IPS-11a (cell line): ENCODE results near the gene LIMS3.
"Not testable (repeated sequence)": the region's sequence is repeated elsewhere in the genome, so short reads cannot be mapped to it uniquely, and the experiment has no call there.

Experiments
- H3K4me3 ChIP-seq: one replicate; pipeline ENCODE4 v1.5.1; 2013; ENCODE audit warnings: low read depth, low read length, control low read depth

Gene LIMS3

DNA sequence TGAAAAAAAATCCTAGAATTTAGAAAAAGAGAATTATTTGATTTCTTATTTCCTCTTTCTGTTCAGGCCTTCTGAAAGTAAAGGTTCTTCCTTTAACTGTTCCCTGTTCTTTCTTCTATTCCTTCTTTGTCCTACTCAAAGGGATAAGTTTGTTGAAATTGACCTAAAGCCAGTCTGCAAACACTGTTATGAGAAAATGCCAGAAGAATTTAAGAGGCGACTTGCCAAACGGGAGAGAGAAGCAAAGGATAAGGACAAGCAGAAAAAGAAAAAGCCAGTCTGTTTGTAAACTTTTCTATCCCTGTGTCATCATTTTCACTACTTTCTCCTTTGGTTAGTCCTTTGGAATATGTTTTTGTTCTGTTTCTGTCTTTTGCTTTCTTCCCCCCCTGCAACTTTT, 26.0 kb downstream of the LIMS3 start:
- not testable (repeated sequence) for H3K4me3 ChIP-seq

DNA sequence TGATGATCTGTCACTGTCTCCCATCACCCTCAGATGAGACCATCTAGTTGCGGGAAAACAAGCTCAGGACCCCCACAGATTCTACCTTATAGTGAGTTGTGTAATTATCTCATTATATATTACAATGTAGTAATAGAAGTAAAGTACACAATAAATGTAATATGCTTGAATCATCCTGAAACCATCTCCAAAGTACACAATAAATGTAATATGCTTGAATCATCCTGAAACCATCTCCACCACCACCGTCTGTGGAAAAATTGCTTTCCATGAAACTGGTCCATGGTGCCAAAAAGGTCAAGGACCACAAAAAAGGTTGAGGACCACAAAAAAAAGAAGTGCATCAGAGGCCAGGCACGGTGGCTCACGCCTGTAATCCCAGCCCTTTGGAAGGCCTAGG, 29.3 kb downstream of the LIMS3 start:
- H3K4me3 ChIP-seq: not testable (repeated sequence)

DNA sequence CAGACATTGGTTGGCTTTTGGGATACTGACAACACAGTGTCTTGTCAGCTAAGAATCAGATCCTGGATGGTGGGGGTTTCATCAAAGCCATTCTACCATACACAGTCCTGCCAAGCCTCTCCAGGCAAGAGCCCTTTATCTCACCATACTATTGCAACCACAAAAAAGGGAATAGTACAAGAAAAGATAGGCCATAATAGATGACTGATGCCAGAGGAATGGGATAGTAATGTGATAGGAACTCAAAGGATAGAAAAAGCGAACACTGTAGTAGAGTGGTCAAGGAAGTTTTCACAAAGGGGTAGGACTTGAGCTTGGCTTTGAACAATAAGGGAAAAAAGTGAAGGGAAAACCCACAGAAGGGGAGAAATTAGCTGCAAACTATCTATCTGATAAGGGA, 30.7 kb downstream of the LIMS3 start:
- not testable (repeated sequence) for H3K4me3 ChIP-seq

DNA sequence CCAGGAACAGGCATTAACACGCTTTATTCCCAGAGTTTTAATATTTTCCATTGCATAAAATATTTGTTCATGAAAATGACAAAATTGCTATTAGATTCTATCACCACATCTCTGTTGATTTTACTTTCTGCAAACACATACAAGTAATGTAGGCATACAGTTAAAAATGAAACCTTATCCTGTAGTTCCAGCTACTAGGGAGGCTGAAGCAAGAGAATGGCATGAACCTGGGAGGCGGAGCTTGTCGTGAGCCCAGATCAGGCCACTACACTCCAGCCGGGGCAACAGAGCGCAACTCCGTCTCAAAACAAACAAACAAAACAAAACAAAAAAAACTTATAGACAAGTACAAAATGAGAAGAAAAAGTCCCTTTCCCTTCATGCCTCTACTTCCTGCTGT, 38.0 kb downstream of the LIMS3 start:
- not testable (repeated sequence) for H3K4me3 ChIP-seq

DNA sequence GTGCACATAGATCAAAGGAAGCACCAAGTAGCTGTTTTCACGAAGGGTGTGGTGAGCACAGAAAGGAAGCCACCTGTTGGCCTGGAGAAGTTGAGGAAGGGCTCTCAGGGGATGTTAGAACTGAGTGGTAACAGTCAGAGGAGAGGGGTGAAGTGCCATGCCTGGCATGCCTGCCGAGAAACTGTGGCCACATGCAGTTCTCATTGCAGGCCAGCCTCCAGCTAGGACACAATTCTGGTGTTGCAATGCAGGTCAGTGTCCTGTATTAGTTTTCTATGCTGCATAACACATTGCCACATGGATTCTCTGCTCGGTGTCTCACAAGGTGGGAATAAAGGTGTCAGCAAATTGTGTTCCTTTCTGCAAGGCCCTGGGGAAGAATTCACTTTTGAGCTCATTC, 46.9 kb downstream of the LIMS3 start:
- not testable (repeated sequence) for H3K4me3 ChIP-seq

DNA sequence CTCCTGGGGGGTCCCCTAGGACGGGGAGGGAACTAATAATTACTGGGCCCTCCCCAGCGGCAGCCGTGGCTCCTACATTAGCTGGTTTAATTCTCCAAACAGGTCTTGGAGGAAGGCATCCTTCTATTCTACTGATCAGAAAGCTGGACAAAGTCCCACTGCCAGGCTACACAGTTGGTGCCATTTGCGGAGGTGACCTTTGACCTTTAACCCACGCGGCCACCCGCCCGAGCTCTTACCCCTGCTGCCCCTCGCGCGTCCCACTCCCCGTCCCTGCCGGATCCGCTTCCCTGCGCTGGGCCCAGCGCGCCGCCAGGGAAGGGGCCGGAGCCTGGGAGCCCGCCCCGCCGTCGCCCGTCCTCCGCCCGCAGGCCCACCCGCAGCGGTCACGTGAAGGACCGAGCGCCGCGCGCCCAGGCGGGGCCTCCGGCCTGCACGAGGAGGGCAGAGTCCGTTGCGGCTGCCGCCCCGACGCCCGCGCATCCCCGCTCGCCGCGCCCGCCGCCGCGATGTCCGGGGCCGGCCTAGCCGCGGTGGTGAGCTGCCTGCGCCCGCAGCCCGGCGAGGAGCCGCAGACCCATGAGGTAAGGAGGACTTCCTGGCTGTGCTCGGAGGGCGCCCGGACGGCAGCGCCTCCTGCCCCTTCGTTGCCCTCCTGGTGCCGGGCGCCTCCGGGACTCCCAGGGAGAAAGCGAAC, 48.9 kb downstream of the LIMS3 start:
- H3K4me3 ChIP-seq: not testable (repeated sequence)

DNA sequence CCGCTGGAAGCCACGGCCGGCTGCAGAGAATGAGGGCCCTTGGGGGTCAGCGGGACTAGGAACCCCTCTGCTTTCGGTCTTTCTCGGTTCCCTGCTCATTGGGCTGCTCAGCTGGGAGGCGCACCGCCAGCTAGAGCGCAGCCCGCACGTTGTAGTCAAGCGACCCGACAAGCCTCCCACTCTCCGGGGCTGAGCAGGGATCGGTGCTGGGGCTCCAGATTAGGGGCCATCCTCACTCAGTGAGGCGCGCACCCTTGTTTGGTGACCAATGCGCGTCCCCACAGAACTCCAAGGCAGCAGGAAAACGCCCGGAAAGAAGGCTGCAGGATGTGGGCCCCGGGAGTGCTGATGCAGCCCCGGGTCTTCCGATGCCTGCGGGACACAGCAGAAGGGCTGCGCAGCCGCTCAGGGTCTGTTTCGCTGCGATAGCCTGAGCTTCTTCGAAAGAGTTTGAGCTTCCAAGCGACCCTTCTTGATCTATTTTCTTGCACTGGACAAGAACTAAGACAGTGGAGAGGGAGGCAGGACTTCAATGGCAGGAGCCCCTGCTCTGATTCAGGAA, 49.6 kb downstream of the LIMS3 start:
- H3K4me3 ChIP-seq: not testable (repeated sequence)

DNA sequence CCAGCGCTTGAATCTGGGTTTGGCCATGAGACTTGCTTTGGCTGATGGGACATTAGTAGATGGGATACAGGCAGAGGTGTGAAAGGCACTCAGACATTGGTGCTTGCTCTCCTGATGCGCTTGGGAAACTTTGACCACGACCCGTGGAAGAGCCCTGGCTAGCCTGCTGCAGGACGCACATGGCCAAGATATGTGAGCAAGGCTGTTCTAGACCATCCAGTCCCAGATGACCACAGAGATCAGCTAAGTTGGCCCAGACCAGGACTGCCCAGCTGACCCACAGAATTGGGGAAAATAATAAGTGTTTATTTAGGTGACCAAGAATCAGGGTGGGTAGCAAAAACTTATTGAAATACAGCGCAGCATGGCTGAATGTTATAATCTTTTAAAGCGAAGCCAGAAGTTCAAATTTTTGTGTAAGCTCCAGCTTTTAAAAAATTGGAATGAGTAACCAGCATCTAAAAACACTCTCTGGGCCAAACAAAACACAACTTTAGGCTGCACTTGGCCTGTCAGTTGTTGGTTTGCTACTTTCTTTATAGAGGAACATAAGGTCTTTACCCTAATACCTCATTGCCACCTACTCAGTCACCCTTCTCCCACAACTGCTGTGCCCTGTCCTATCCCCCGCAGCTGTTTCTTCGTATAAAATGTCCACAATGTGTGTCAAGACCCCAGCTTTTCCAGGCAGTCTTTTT, 51.8 kb downstream of the LIMS3 start:
- H3K4me3 ChIP-seq: not testable (repeated sequence)

DNA sequence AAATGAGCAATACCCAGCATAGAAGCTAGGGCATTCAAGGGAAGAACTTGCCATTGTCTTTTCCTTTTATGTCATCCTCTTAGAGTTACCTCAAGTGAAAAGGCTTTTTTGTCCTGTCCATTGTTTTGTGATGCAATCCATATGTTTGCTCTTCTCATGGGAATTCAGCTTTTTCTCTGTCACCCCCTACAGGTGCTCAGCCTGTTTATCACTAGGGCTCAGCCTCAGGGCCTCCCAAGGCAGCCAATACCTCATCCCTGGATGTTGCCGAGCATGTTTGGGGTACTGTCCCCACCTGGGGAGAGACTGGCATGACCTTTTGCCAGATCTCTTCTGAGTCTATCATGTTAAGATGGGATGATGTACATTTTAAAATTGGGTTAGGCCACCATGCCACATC, 65.5 kb downstream of the LIMS3 start:
- H3K4me3 ChIP-seq: not testable (repeated sequence)

DNA sequence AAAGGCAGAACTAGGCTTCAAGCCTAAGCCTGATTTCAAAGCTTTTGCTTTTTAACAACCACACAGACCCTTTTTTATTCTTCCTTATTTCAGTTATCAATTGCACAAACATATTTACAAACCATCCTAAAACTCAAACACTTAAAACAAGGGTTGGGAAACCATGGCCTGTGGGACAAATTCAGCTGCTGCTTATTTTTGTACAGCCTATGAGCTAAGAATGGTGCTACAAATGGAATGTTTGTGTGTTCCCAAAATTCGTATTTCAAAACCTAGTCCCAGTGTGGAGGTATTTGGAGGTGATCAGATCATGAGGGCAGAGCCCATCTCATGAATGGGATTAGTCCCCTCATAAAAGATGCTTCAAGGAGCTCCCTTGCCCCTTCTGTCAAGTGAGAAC, 67.0 kb downstream of the LIMS3 start:
- not testable (repeated sequence) for H3K4me3 ChIP-seq

DNA sequence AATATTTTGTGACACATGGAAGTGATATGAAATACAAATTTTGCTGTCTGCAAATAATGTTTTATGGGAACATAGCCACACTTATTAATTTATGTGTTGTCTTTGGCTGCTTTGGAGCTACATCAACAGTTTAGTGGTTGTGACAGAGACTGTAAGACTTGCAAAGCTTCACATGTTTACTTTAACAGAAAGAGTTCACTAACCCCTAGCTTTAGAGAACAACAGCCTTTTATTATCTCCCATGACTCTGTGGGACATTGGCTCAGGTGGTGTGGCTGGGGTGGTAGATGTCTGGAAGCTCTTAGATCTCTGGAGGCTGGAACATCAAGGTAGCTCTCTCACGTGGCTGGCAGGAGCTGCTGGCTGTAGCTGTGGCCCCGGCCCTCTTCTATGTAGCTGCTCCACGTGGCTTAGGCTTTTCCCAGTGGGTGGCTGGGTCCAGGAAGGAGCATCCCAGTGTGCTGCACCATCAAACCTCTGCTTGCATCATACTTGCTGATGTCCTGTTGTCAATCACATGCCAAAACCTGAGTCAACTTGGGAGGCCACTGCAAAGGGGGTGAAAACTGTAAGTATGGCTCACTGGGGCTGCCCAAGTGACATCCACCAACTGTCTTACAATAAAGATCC, 67.7 kb downstream of the LIMS3 start:
- not testable (repeated sequence) for H3K4me3 ChIP-seq

DNA sequence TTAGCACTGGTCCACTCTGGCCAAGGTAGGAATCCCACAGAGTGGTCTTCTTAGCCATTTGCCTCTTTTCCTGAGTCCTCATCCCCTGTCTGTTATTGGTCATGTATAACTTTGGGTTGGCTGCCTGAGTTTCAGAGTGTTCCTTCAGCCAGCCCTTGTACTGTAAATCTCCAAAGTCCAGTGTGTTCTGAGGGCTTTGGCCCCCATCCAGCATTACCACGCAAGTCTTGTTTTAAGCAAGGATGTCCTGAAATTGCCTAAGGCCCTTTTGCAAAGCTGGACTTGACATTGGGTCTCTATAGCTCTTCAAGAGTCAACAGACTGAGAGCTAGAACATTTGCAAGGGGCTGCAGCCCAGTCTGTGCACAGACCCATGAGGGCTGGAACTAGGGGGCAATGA, 68.4 kb downstream of the LIMS3 start:
- not testable (repeated sequence) for H3K4me3 ChIP-seq

DNA sequence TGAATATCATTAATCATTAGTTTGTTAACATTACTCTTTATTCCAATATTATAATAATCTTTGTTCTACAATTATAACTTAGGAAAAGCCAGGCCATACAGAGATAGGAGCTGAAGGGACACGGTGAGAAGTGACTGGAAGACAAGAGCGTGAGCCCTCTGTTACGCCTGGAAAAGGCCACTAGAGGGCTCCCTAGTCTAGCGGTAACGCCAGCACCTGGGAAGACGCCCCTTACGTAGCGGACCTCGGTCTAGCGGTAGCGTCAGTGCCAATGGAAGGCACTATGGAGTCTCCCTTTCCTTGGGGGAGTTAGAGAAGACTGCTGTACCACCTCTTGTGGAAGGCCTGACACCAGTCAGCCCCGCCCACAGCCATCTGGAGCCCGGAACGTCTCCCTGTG, 71.4 kb downstream of the LIMS3 start:
- not testable (repeated sequence) for H3K4me3 ChIP-seq

DNA sequence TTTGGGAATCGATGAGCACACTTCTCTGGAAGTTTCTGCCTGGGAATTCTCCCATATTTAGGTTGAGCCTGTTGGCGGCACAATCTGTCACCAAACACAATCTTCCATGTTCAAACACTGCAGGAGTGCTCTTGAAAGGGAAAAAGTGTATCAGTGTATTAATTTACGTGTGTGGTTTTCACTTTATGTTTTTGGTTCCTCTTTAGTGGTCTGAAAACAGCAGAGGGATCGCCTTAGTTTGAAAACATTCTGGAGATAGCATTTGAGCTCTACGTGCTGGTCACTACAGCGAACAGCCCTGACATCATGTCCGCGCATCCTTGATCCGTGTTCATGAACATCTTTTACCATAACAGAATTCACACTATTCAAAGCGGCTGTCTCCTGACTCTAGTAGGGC, 73.2 kb downstream of the LIMS3 start:
- H3K4me3 ChIP-seq: not testable (repeated sequence)
